ENCODE results near the gene CLCN7.
"Not testable (repeated sequence)": the region's sequence is repeated elsewhere in the genome, so short reads cannot be mapped to it uniquely, and the experiment has no call there.

Gene CLCN7

DNA sequence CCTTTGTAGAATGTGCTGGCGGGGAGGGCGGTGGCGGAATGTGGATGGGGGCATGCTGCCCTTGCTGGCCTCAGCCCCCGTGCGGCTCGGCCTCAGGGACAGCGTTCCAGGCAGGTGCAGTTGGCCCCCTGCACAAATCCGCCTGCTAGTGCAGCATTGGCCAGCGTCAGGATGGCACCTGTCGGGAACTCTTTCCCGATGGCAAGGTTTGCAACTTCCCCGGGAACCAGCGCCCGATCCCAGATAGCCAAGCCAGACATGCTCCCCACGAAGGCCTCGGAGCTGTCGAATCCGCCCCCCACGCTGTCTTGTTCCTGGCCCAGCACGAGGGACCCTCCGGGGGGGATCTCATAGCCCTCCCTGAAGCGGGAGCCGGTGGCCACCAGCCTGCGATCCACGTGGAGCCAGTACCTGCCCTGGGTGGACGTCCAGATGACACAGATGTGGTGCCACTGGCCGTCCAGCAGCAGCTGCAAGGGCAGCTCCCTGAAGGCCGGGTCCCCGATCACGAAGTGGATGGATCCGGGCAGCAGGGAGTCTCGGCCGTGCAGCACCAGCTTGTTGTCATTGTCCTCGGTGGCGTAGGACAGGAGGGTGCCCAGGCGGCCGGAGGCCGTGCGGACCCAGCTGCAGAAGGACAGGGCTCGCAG is 11.1 kb upstream of the CLCN7 start:
- no peak for DNase-seq

DNA sequence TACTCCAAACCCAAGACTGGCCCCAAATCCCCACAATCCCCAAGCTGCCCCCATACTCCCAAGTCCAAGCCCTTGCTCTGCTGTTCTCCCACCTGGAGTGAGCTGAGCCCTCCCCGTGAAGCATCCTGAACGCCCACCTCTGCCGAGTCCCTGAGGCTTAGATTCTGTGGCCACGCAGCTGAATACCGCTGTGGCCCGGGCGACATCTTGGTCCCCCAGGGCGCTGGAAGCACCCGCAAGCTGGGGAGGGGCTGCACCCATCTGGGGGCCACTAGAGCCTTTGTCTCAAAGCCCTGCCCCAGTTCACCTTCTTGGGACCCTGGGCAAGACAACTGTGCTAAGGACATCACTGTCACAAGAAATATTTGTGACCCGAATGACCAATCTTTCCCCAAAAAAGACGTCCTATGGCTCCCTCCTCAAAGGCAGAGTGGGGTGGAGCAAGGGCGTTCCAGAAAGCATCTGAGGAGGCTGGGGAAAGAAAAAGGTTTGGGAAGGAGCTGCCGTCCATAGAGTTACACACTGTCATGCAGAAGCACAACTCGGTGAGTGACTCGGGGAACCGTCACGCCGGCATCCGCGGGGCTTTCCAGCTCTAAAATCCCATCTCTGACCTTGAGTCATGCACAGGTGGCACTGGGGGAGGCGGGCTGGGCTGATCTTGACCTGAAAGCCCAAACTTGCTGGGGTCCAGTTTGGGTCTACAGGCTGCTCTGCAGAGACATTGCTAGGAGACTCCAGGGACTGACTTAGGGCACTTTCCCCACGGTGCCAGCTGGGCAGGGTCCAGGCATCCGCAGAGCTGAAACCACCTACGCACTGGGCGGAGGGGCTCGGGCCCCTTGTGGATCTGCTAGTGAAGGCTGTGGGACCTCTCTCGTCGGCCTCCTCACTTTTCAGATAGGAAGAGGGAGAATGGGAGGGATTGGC is 7.3 kb upstream of the CLCN7 start:
- no peak for DNase-seq

DNA sequence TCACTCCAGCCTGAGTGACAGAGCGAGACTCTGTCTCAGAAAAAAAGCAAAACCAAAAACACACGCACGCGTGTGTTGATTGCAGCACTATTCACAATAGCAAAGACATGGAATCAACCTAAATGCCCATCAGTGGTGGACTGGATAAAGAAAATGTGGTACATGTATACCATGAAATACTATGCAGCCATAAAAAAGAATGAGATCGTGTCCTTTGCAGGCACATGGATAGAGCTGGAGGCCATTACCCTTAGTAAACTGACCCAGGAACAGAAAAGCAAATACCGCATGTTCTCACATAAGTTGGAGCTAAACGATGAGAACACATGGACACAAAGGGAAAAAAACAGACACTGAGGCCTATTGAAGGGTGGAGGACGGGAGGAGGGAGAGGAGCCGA is 4.1 kb upstream of the CLCN7 start:
- not testable (repeated sequence) for DNase-seq

- DNase-seq = no peak
Measured at GRCh38 chr16:1477033-1477432, 2.2 kb upstream of the CLCN7 start.

DNA sequence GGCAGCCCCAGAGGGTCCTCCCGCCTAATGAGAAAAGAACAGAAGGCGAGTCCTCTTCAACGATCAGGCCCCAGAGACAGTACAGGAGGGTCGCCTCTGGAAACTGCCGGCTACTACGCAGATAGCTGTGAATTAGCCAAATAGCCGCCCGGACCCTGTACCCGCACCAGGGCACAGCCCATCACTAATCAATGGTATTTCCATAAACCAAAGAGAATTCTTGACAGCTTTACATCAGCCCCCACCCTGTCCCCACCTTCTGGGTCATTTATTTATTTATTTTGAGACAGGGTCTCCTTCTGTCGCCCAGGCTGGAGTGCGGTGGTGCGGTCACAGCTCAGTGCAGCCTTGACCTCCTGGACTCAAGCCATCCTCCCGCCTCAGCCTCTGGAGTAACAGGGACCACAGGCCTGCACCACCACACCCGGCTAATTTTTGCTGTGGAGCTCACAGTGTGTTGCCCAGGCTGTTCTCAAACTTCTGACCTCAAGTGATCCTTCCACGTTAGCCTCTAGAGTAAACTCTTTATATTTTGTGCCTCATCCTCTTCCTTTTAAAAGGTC is 805 bp upstream of the CLCN7 start:
- peak; percentile 40 for DNase-seq

DNA sequence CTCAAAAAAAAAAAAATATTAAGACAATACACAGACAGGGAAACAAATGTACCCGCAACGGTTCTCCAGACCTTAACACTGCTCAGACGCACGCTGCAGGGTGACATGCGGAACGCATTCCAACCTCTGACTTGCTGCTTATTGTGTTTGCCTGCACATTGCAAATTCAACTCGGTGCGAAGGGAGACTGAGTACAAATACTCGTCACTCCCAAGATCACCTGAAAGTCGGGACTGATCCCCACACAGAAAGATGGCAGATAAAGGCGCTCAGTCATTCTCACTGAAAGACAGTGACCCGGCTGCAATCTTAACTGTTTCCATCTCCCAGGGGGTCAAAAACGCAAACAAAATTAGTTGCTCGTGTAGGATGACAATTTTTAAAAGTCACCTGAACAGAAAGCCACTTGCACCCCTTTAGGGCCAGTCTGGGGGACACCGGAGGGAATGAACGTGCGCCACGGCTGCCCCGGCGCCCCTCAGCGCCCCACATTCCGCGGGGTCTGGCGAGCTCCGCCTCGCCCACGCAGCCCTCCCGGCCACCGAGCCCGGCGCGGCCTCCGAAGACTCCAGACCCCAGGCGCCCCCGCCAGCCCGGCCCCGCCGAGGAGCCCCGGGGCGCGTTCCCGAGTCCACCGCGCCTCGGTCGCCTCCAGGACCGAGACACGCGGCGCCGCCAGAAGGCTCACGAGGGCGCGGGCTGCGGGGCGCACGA is 589 bp downstream of the CLCN7 start:
- DNase-seq = no peak

- no peak for DNase-seq
Measured at GRCh38 chr16:1472974-1473373, 1.9 kb downstream of the CLCN7 start.

DNA sequence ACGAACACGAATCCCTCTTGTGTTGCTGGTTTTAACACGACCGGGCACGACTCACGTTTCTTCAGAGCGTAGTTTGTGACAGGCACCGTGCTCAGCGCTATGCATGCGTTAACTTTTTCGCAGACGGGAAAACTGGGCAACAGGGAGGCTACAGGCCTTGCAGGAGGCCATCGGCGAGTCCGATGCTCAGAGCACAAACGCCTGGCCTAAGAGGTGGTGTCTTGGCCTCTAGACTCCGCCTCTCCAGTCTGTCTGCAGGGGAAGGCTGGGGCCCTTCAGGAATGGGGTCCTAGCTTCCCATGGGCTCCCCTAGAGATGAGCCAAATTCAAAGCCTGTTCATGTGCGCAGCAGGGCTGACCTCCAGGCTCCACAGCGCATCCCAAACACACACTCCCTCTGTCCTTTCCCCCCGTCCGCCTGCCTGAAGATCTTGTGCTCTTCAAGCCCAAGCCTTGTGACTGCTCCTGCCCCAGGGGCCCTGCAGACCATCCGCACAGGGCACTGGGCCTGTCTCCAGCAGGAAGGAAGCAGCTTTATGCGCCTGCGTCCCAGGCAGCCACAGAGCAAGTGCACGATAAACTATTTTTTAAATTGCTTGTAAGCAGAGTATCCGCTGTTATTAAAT is 3.1 kb downstream of the CLCN7 start:
- DNase-seq = no peak

DNA sequence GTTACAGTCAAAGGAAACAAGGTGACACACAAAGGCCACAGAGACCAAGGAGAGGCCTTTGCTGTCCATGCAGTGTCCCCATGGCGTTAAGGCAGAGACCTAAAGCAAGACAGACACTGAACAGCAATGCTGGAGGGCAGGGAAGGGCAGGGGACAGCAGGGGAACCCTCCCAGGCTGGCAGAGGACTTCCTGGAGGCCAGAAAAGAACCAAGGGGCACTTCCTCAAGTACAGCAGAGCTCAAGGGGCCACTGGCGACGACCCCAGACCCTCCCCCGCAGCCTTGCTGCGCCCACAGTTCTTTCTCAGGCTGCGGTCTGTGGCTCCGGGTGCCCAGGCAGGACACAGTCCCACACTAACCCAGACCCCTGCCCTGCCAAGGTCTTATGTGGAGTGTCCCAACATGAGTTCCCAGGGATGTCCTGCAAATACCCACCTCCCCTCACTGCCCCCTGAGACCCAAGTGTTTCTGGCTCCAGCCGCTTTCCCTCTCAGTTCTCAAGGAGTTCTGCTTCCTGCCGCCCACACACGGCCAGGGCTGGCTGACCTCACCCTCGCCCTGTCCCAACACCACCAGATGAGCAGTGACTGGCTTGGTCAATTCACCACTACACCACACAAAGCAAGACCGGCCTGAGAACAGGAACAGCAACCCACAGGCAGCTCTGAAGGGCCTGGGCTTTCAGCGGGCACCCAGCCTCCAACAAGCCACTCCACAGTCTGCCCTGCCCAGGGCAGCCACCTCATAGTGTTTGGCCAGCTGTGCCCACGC is 4.2 kb downstream of the CLCN7 start:
- no peak for DNase-seq

- no peak for DNase-seq
Measured at GRCh38 chr16:1469693-1470201, 5.1 kb downstream of the CLCN7 start.

GRCh38 chr16:1469141-1469540 is 5.7 kb downstream of the CLCN7 start:
- not testable (repeated sequence) for DNase-seq

- DNase-seq = no peak
Measured at GRCh38 chr16:1468426-1468810, 6.4 kb downstream of the CLCN7 start.

- no peak for DNase-seq
Measured at GRCh38 chr16:1466968-1467521, 7.8 kb downstream of the CLCN7 start.

GRCh38 chr16:1466054-1466453 is 8.8 kb downstream of the CLCN7 start:
- DNase-seq = no peak

- no peak for DNase-seq
Measured at GRCh38 chr16:1465567-1465915, 9.3 kb downstream of the CLCN7 start.

DNA sequence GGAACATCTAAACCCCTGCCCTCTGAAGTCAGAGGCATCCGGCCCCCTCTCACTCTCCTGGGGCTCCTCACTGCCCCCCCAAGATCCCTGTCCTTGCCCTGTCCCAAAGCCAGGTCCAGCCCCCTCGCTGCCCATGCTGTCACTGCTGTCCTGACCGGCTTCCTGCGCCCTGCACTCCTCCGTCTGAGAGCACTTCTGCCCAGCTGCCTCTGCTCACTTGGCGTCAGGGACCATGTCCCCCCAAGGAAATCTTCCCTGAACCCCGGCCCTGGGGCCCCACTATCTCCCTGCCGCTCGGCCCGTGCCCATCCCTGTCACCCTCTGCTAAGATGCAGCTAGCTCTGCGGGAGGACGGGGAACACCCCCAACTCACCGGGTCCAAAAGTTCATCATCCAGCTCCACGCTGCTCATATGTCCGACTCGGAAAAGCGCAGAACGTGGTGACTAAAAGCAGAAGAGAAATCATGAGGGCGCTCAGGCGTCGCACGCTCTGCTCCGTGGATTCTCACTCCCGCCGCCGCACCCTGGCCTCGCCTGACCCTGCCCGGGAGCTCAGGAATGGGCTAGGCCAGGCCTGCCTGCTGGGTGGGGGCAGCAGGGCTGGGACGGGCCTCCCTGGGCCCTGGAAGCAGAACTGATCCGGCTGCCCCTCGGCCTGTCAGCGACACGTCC is 9.8 kb downstream of the CLCN7 start:
- no peak for DNase-seq

DNA sequence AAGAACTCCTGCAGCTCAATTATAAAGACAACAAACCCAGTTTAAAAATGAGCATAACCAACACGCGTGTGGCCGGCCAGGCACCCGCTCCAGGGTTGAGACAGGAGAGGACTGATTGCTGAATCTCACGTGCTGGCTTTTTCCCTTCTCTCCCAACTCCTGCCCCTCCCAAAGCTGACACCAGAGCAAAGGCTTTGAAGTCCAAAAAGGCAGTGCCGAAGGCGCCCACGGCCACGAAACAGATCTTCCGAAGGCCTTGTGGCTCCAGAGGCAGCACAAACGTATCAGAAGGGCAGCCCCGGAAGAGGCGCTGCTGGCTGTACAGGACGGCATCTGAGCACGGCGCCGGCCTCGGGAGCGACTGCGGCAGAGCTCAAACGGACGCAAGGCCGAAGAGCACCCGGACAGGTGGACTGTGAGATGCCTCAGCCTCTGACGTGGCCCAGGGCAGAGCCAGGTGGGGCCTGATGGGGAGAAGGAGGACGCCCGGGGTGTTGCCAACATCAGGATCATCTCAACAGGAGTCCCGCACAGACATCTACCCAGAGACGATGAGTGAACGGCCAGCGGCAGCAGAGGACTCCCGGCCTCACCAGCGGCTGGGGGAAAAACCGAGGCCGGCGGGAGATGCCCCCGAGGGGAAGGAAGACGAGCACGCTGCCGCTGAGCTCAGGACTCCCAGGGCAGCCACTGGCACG is 10.5 kb downstream of the CLCN7 start:
- no peak for DNase-seq

- no peak for DNase-seq
Measured at GRCh38 chr16:1461146-1461545, 13.7 kb downstream of the CLCN7 start.

DNA sequence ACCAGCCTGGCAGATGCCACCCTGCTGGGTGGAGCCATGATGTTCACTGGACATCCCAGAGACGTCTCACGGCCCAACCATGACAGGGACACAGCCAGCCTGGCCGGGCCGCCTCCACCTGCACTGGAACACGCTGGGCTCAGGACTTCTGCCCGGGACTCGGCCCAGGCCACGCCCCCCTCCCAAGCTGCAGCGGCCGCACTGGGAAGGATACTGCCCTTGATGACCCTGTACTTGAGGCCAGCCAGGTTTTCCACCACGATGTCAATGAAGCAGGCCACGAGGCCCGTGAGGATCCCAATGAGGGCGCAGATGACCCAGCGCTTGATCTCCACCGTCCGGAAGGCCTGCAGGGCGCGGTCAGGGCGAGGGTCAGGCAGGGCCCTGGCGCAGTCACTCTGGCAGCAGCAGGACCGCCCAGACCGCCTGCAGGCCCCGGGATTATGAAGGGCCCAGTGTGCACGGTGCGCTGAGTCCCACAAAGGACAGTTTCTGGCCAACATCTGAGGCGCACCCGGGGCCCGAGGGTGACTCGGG is 14.2 kb downstream of the CLCN7 start:
- no peak for DNase-seq

GRCh38 chr16:1459967-1460366 is 14.9 kb downstream of the CLCN7 start:
- DNase-seq = no peak
